Measurements from ENCODE around the gene C19orf25.

C19orf25 gene

DNA sequence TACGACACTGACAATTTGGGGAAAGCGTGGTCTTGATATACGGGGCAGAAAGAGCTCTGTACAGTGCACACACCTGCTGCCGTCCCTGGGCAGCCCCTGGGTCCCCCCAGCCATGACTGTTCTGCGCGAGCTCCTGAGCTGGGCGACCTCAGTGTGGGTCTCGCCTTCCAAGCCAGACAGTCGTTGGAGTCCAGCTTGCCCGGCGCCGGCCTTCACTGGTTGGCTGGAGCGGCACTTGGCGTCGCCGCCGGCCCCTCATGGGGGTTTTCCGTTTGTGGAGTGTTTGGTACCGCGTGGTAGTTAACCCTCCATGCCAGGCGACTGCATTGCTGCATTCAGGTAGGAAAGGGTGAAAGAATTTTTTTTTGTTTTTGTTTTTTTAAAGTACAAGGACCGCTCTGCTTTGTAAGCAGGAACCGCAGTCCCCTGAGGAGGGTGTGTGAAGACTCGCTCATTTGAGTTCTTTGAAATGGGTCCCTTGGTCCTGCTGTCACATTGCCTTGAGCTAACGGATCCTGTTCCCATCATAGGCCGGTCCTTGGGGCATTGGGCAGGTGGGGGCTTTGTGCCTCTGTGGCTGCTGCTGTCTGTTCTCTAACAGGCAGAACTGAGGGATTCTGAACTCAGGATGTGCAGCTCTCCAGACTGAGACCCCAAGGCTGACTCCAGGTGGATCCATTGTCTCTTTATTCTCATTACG lies 51.6 kb downstream of the C19orf25 start:
- H3K4me3 ChIP-seq (ENCODE audit: low read depth, low read length): no peak overlapping the region
- no peak for DNase-seq (ENCODE audit: low read depth)
- no peak for TF ChIP-seq MYC (IDR thresholded peaks at IDR 0.05; ENCODE audit: low read depth, low read length)
- TF ChIP-seq, protein P1, sequence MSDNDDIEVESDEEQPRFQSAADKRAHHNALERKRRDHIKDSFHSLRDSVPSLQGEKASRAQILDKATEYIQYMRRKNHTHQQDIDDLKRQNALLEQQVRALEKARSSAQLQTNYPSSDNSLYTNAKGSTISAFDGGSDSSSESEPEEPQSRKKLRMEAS (IDR thresholded peaks at IDR 0.05; ENCODE audit: low read depth, low read length): no peak
- TF ChIP-seq, protein P2, sequence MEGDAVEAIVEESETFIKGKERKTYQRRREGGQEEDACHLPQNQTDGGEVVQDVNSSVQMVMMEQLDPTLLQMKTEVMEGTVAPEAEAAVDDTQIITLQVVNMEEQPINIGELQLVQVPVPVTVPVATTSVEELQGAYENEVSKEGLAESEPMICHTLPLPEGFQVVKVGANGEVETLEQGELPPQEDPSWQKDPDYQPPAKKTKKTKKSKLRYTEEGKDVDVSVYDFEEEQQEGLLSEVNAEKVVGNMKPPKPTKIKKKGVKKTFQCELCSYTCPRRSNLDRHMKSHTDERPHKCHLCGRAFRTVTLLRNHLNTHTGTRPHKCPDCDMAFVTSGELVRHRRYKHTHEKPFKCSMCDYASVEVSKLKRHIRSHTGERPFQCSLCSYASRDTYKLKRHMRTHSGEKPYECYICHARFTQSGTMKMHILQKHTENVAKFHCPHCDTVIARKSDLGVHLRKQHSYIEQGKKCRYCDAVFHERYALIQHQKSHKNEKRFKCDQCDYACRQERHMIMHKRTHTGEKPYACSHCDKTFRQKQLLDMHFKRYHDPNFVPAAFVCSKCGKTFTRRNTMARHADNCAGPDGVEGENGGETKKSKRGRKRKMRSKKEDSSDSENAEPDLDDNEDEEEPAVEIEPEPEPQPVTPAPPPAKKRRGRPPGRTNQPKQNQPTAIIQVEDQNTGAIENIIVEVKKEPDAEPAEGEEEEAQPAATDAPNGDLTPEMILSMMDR (IDR thresholded peaks at IDR 0.05; ENCODE audit: low read depth, low read length): no peak
- TF ChIP-seq POLR2A (IDR thresholded peaks at IDR 0.05; ENCODE audit: extremely low read depth, insufficient read length): no peak

DNA sequence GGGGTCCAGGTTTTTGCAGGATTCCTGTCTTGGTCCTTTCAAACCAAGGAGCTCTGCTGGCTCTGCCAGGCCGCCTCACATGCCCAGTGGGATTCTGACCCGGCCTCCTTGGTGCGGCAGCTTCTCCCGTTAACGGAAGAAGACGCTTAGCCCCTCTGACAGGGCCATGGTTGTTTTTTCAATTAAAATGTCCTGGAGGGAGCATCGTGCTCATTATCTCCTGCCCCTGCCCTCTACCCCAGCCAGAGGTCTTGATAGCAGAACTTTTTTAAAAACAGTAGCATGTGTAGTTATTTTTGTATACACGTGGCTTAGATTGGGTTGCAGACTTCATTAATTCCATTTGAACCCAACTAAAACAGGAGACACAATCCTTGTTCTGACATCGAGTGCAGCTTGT lies 52.3 kb downstream of the C19orf25 start:
- TF ChIP-seq POLR2A (IDR thresholded peaks at IDR 0.05; ENCODE audit: extremely low read depth, insufficient read length) (no peak), MYC (IDR thresholded peaks at IDR 0.05; ENCODE audit: low read depth, low read length) (no peak)
- TF ChIP-seq, protein P1 (IDR thresholded peaks at IDR 0.05; ENCODE audit: low read depth, low read length): no peak
- TF ChIP-seq, protein P2 (IDR thresholded peaks at IDR 0.05; ENCODE audit: low read depth, low read length): no peak
- H3K4me3 ChIP-seq (ENCODE audit: low read depth, low read length): no peak overlapping the region
- no peak for DNase-seq (ENCODE audit: low read depth)

DNA sequence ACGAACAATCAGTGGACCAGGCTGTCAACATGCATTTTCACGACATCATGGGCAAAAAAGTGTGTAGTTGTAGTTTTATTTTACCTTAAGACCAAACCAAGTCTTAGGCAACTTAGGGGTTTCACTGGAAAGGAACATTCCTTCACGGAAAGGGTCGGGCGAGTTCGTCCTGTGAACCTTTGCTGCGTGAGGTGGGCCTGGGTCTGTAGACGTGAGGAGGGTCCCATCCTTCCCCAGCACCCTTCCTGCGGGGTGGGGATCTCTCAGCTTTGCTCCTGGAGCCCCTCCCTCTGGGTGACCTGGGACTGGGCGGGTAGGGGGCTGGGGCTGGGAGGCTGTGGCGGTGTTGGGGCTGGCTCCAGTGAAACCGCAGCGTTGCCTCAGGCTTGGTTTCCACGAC lies 53.1 kb downstream of the C19orf25 start:
- TF ChIP-seq POLR2A (IDR thresholded peaks at IDR 0.05; ENCODE audit: extremely low read depth, insufficient read length) (no peak), MYC (IDR thresholded peaks at IDR 0.05; ENCODE audit: low read depth, low read length) (no peak)
- TF ChIP-seq, protein P2 (IDR thresholded peaks at IDR 0.05; ENCODE audit: low read depth, low read length): no peak
- TF ChIP-seq, protein P1 (IDR thresholded peaks at IDR 0.05; ENCODE audit: low read depth, low read length): no peak
- H3K4me3 ChIP-seq (ENCODE audit: low read depth, low read length): no peak overlapping the region
- no peak for DNase-seq (ENCODE audit: low read depth)

DNA sequence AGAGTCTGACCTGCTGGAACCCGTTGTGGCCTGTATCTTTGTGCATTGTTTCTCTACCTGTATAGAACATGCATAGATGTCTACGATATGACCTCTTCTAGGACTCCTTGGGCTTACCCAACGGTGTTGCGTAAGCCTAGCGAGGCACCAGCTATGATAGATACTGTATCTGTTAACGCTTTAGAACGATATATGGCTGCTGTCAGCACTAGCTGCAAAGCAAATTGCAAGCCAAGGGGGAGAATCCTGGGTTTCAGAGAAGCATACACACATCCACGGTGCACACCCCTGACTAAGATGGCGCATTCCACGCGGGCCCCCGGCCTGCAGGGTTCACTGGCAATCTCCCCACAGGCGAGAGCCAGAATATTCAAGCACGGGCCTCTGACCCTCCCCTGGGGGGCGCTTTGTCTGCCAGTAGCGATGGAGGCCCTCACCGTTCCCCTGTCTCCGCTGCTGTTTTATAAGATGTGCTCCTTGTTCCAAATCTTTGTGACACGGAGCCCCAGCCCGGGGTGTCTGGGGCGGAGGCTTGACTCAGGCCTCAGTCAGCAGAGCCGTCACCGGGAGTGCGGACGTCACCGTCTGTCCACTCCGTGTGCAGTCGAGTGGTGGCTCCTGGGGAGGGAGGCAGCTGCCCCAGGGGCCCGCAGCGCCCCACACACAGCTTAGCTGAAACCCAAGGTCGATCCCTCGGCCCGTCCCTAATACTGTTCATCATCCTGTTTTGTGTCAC lies 53.7 kb downstream of the C19orf25 start:
- H3K4me3 ChIP-seq (ENCODE audit: low read depth, low read length): no peak overlapping the region
- TF ChIP-seq MYC (IDR thresholded peaks at IDR 0.05; ENCODE audit: low read depth, low read length) (no peak), POLR2A (IDR thresholded peaks at IDR 0.05; ENCODE audit: extremely low read depth, insufficient read length) (no peak)
- TF ChIP-seq, protein P2 (IDR thresholded peaks at IDR 0.05; ENCODE audit: low read depth, low read length): no peak
- TF ChIP-seq, protein P1 (IDR thresholded peaks at IDR 0.05; ENCODE audit: low read depth, low read length): no peak
- DNase-seq (ENCODE audit: low read depth): no peak

DNA sequence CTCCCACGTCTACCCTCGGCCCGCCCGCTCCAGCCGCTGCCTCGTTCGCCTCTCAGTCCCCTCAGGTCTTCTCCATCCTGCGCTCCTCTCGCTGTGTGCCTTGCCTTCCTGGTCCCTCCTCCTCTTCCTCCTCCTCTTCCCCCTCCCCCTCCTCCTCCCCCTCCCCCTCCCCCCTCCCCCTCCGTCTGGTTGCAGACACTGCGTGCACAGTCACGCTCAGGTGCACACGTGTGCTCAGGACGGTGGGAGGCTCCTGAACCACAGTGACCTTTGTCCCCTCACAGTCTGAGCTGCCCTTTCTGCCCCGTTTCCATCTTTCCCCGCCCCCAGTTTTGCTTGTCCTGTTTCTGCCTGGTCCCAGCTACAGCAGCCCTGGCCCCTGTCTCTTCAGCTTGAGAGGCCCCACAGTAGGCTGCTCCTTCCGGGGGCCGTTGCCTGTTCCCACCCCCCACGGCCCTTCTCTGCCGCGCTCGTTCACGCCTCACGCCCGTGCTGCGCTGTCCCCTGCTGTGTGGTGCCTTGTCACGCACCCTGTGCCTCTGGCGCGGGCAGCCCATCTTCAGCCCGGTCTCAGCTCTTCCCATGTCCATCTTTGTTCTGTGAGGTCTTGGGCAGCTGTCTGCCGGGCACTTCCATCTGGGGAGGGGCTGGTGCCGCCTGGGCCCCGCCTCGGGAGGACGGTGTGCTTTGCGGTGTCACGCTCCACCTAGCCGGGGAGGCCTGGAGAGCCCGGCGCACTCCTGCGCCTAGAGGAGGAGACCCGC lies 54.6 kb downstream of the C19orf25 start:
- TF ChIP-seq POLR2A (IDR thresholded peaks at IDR 0.05; ENCODE audit: extremely low read depth, insufficient read length) (no peak), MYC (IDR thresholded peaks at IDR 0.05; ENCODE audit: low read depth, low read length) (no peak)
- TF ChIP-seq, protein P2 (IDR thresholded peaks at IDR 0.05; ENCODE audit: low read depth, low read length): no peak
- TF ChIP-seq, protein P1 (IDR thresholded peaks at IDR 0.05; ENCODE audit: low read depth, low read length): no peak
- DNase-seq (ENCODE audit: low read depth): no peak
- no peak overlapping the region for H3K4me3 ChIP-seq (ENCODE audit: low read depth, low read length)

All from NB4 (cell line).